K562 treated with DMSO at 1 percent for 4 hours (cell line): ENCODE data around the gene SEL1L. TPM values are rescaled to one million over a fixed set of nuclear protein-coding genes. Genes with fewer than 3 reads are reported as not detected.

Experiments used
- total RNA-seq: library from RNA; unstranded; fragments of 300-600 nt; gene quantifications from 2 replicates; pipeline ENCODE4 v1.2.3, GENCODE V29; 2022; ENCODE audit not compliant: insufficient read depth

The SEL1L gene
- 20.2 and 27.4 TPM in 2 replicates for total RNA-seq

GRCh38 chr14:81533536-81534343 is at the start of gene SEL1L:
TSS of gene SEL1L (minus strand) at chr14:81533853. CDS start at chr14:81533744, 109 bp downstream.

Other genes with a start within 250 kb of the SEL1L start
- gene STON2, start 133.5 kb downstream of the SEL1L start, total RNA-seq = 12.5 and 19.9 TPM in 2 replicates